CD4-positive, alpha-beta T cell (primary cell): ENCODE results near the gene SH3RF3. TPM values are rescaled to one million over a fixed set of nuclear protein-coding genes. Genes with fewer than 3 reads are reported as not detected.

ENCODE experiments used
- ATAC-seq: fragments of 200-7000 bp; cut with Tn5 transposase; one replicate; pipeline ENCODE4 v1.10.0; 2022; ENCODE audit warnings: mild to moderate bottlenecking; ENCODE audit not compliant: poor library complexity
- CTCF ChIA-PET: fragments of 350-600 bp; sonication (Branson Sonifier 250); formaldehyde crosslinking; loops from one replicate; lab custom pipeline; 2021; ENCODE audit warnings: antibody characterized with exemption, inconsistent platforms; lab: Charles Lee
- POLR2A ChIA-PET: fragments of 350-600 bp; sonication (Branson Sonifier 250); formaldehyde crosslinking; loops from one replicate; lab custom pipeline; 2021; ENCODE audit warnings: antibody characterized with exemption, inconsistent platforms; lab: Charles Lee
- DNase-seq, 14 experiments: peaks; one replicate each; pipeline ENCODE4 v3.0.0-alpha.2; 2013 to 2020; ENCODE audit warnings: mixed read lengths in 2 of 14
- H3K27ac ChIP-seq, 2 donors: one replicate each; pipeline versions ENCODE4 v1.5.1 to v1.7.0; 2013; ENCODE audit warnings: low read length in 2 of 2, low read depth in 1 of 2, mild to moderate bottlenecking in 1 of 2
- H3K27me3 ChIP-seq, 2 experiments: 1 replicate in 1 of 2; 2 replicates in 1 of 2; pipeline versions ENCODE4 v1.6.1 to v1.7.0; 2013; ENCODE audit warnings: low read length in 2 of 2, control low read depth in 1 of 2, mild to moderate bottlenecking in 1 of 2, moderate library complexity in 1 of 2; ENCODE audit not compliant: insufficient read depth in 2 of 2, control insufficient read depth in 1 of 2
- H3K36me3 ChIP-seq: one replicate; pipeline ENCODE4 v1.6.1; 2013; ENCODE audit warnings: low read length, control low read depth; ENCODE audit not compliant: insufficient read depth
- H3K4me1 ChIP-seq: one replicate; pipeline ENCODE4 v1.6.1; 2013; ENCODE audit warnings: low read length, control low read depth; ENCODE audit not compliant: insufficient read depth
- H3K4me3 ChIP-seq: one replicate; pipeline ENCODE4 v1.5.1; 2013; ENCODE audit warnings: mild to moderate bottlenecking, low read length, moderate library complexity
- H3K9me3 ChIP-seq, 2 experiments: 1 replicate in 1 of 2; 2 replicates in 1 of 2; pipeline versions ENCODE4 v1.6.1 to v1.7.0; 2013; ENCODE audit warnings: low read length in 2 of 2, mild to moderate bottlenecking in 2 of 2, control low read depth in 1 of 2, moderate library complexity in 1 of 2; ENCODE audit not compliant: control insufficient read depth in 1 of 2, insufficient read depth in 1 of 2
- H3K27ac Mint-ChIP-seq: one replicate; pipeline ENCODE4 v1.8.0; 2020; ENCODE audit warnings: mixed read lengths
- H3K27me3 Mint-ChIP-seq: one replicate; pipeline ENCODE4 v1.8.0; 2021; ENCODE audit warnings: mixed read lengths
- H3K36me3 Mint-ChIP-seq: one replicate; pipeline ENCODE4 v1.8.0; 2021; ENCODE audit warnings: low read depth, mixed read lengths
- H3K4me1 Mint-ChIP-seq: one replicate; pipeline ENCODE4 v1.8.0; 2021; ENCODE audit warnings: low read depth, mixed read lengths
- H3K4me3 Mint-ChIP-seq: one replicate; pipeline ENCODE4 v1.8.0; 2020; ENCODE audit warnings: mild to moderate bottlenecking, mixed read lengths
- H3K9me3 Mint-ChIP-seq: one replicate; pipeline ENCODE4 v1.8.0; 2020; ENCODE audit warnings: mixed read lengths
- intact Hi-C, 2 experiments: fragments of 100-400 bp; cut with DNase I in 1 of 2; cut with micrococcal nuclease in 1 of 2; formaldehyde crosslinking; loops; one replicate each; pipeline versions ENCODE4 v1.15.1 to v1.9.0; 2023 to 2025; cut with DNase I, micrococcal nuclease
- total RNA-seq, 174 experiments: library from RNA in 2 of 174; stranded (reverse) in 2 of 174; gene quantifications; one replicate each; pipeline ENCODE4 v1.2.3 and lab custom pipeline; 2021 to 2026
- TF ChIP-seq, protein P1 (sequence below): fragments of 200-600 bp; IDR thresholded peaks from one replicate; pipeline ENCODE4 v1.8.0; 2022; ENCODE audit warnings: antibody characterized with exemption, mild to moderate bottlenecking

SH3RF3 gene
- total RNA-seq, 2 experiments from 2014 or later: 5.2 to 5.9 TPM

DNA sequence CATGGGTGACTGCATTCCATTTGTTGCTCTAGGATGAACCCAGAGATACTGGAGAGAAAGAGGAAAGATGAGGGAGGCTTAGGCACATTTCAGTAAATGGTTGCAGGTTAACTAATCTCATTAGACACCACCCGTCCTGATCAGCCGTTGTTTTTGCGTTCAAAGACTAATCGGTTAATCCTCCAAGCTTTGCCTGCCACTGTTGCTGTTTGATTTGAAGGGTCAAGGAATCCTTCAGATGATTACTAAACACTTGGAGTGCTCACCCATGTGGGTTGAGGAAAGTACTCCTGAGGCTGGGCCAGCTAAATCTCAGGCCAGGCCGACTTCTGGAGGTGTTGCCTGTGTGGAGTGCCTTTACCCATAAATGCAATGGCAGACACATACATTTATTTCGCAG is 8.6 kb downstream of the SH3RF3 start:
- no peaks in the 10 kb centered on the region for H3K9me3 Mint-ChIP-seq
- peaks cover 0 to 3% of the 10 kb centered on the region in 2 experiments for H3K9me3 ChIP-seq
- CTCF ChIA-PET: no interaction called here
- DNase-seq (no peak), ATAC-seq (no peak)
- no peaks in the 10 kb centered on the region for H3K27me3 ChIP-seq
- H3K27me3 Mint-ChIP-seq: no peaks in the 10 kb centered on the region
- H3K4me1 ChIP-seq: peaks cover 8% of the 10 kb centered on the region
- H3K4me1 Mint-ChIP-seq: peaks cover 54% of the 10 kb centered on the region
- no peak overlapping the region for H3K4me3 Mint-ChIP-seq
- no peak overlapping the region for H3K27ac Mint-ChIP-seq
- no peaks in the 10 kb centered on the region for H3K36me3 ChIP-seq
- TF ChIP-seq, protein P1, sequence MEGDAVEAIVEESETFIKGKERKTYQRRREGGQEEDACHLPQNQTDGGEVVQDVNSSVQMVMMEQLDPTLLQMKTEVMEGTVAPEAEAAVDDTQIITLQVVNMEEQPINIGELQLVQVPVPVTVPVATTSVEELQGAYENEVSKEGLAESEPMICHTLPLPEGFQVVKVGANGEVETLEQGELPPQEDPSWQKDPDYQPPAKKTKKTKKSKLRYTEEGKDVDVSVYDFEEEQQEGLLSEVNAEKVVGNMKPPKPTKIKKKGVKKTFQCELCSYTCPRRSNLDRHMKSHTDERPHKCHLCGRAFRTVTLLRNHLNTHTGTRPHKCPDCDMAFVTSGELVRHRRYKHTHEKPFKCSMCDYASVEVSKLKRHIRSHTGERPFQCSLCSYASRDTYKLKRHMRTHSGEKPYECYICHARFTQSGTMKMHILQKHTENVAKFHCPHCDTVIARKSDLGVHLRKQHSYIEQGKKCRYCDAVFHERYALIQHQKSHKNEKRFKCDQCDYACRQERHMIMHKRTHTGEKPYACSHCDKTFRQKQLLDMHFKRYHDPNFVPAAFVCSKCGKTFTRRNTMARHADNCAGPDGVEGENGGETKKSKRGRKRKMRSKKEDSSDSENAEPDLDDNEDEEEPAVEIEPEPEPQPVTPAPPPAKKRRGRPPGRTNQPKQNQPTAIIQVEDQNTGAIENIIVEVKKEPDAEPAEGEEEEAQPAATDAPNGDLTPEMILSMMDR: no peak
- H3K36me3 Mint-ChIP-seq: no peaks in the 10 kb centered on the region
- H3K4me3 ChIP-seq: no peak overlapping the region
- POLR2A ChIA-PET: no interaction called here
- no peak overlapping the region for H3K27ac ChIP-seq
- intact Hi-C loops: no loop called here

DNA sequence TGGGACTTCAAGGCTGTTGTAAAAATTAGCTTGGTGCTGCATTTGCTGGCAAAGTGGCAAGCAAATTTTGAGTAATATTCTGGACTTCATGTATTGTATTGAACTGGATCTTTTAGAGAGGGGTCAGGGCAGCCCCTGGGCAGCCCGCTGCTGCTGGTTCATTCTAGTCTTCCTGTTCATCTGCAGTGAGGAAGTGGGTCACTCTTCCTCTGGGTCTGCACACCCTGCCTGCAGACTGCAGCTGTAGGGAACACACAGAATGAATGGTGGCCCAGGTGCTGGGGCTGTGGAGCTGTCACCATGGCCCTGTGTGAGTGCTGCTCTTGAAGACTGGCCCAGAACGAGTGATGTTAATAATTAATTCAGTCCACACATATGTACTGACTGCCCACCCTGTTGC is 9.4 kb downstream of the SH3RF3 start:
- no peaks in the 10 kb centered on the region for H3K27me3 Mint-ChIP-seq
- no peaks in the 10 kb centered on the region for H3K36me3 Mint-ChIP-seq
- DNase-seq (no peak), ATAC-seq (no peak)
- TF ChIP-seq, protein P1: no peak
- Histone ChIP-seq H3K9me3 (peaks cover 0 to 3% of the 10 kb centered on the region in 2 experiments), H3K27me3 (no peaks in the 10 kb centered on the region), H3K4me1 (peaks cover 15% of the 10 kb centered on the region), H3K36me3 (no peaks in the 10 kb centered on the region), H3K4me3 (no peak overlapping the region), H3K27ac (no peak overlapping the region)
- ChIA-PET CTCF (no interaction called here), POLR2A (no interaction called here)
- intact Hi-C loops: no loop called here
- no peaks in the 10 kb centered on the region for H3K9me3 Mint-ChIP-seq
- H3K4me3 Mint-ChIP-seq: no peak overlapping the region
- no peak overlapping the region for H3K27ac Mint-ChIP-seq
- peaks cover 60% of the 10 kb centered on the region for H3K4me1 Mint-ChIP-seq

DNA sequence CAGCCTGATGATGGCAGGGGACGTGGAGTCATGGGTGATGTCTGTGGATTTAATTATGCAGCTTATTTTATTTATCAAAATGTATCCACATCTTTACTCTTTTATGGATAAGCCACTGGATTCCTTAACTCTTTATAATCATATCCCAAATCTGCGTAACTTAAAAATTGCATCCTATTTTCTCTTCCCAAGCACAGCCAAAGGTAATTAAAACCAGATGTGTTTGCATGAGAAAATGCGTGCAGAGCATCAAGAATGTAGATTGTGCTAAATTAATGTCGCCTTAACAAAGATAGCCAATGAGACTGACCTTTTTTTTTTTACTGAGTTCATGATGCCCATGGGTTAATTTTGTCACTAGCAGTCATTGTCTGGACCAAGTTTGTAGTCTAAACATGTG is 10.0 kb downstream of the SH3RF3 start:
- TF ChIP-seq, protein P1: no peak
- CTCF ChIA-PET: no interaction called here
- Mint-ChIP-seq H3K4me3 (no peak overlapping the region), H3K27ac (no peak overlapping the region), H3K9me3 (no peaks in the 10 kb centered on the region), H3K36me3 (no peaks in the 10 kb centered on the region), H3K27me3 (no peaks in the 10 kb centered on the region), H3K4me1 (peaks cover 60% of the 10 kb centered on the region)
- H3K9me3 ChIP-seq: peaks cover 0 to 3% of the 10 kb centered on the region in 2 experiments
- ATAC-seq (no peak), DNase-seq (no peak)
- no peaks in the 10 kb centered on the region for H3K27me3 ChIP-seq
- no peak overlapping the region for H3K4me3 ChIP-seq
- intact Hi-C loops: no loop called here
- POLR2A ChIA-PET: no interaction called here
- peaks cover 17% of the 10 kb centered on the region for H3K4me1 ChIP-seq
- no peaks in the 10 kb centered on the region for H3K36me3 ChIP-seq
- no peak overlapping the region for H3K27ac ChIP-seq
